Neural cell (in vitro differentiated cells): ENCODE results near the gene SDK1.

ENCODE experiments used
- EP300 ChIP-seq: fragments of 450-650 bp; conservative IDR thresholded peaks from 2 replicates; pipeline ENCODE4 v1.6.1; 2014; ENCODE audit warnings: antibody characterized with exemption, mild to moderate bottlenecking, moderate library complexity; ENCODE audit not compliant: poor library complexity, severe bottlenecking
- EZH2 ChIP-seq: fragments of 200-600, 300-800 bp; shearing (Covaris generic), sonication (generic); IDR thresholded peaks from 2 replicates; pipeline ENCODE4 v1.6.1; 2014; ENCODE audit warnings: antibody characterized with exemption, low read length, borderline replicate concordance, mild to moderate bottlenecking; ENCODE audit not compliant: insufficient read depth, poor library complexity, severe bottlenecking
- POLR2AphosphoS5 ChIP-seq: IDR thresholded peaks from 2 replicates; pipeline ENCODE4 v1.6.1; 2012
- RAD21 ChIP-seq: fragments of 450-650 bp; conservative IDR thresholded peaks from 2 replicates; pipeline ENCODE4 v1.6.1; 2014; ENCODE audit warnings: antibody characterized with exemption, mild to moderate bottlenecking, moderate library complexity
- SMC3 ChIP-seq: fragments of 450-650 bp; conservative IDR thresholded peaks from 2 replicates; pipeline ENCODE4 v1.6.1; 2014; ENCODE audit warnings: antibody characterized with exemption, mild to moderate bottlenecking, moderate library complexity; ENCODE audit not compliant: poor library complexity
- TF ChIP-seq, protein P1 (sequence below): fragments of 450-650 bp; IDR thresholded peaks from 2 replicates; pipeline ENCODE4 v1.5.1; 2014; ENCODE audit warnings: antibody characterized with exemption, mild to moderate bottlenecking, moderate library complexity; ENCODE audit not compliant: poor library complexity, severe bottlenecking
- TF ChIP-seq, protein P2 (sequence below): IDR thresholded peaks from 2 replicates; pipeline ENCODE4 v1.6.1; 2012; ENCODE audit warnings: borderline replicate concordance

DNA sequence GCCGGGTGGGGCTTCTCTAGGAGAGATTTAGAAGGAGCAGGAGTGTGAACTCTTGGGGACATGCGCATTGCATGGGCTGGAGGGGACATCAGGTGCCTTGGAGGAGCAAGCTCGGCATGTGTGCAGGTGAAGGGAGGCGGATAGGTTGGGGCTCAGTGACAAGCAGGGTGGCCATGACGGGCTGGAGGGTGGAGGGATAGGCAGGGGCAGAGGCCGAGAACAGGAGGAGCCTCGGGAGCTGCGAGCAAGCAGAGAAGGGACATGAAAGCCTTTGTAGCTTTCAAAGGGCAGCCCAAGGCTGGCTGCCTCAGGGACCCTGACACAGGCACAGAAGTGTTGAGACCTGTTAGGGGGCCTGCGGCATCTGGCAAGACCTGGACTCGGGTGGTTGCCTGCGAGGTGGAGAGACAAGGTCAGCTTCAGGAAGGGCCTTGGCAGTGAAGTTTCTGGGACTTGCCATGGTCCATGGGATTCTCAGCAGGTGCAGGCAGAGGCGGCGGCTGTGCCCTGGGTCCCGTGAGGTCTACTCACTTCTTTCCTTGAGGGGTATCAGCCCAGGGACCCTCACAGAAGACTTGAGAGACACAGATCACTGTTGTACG lies 664.8 kb downstream of the SDK1 start:
- TF ChIP-seq, protein P1, sequence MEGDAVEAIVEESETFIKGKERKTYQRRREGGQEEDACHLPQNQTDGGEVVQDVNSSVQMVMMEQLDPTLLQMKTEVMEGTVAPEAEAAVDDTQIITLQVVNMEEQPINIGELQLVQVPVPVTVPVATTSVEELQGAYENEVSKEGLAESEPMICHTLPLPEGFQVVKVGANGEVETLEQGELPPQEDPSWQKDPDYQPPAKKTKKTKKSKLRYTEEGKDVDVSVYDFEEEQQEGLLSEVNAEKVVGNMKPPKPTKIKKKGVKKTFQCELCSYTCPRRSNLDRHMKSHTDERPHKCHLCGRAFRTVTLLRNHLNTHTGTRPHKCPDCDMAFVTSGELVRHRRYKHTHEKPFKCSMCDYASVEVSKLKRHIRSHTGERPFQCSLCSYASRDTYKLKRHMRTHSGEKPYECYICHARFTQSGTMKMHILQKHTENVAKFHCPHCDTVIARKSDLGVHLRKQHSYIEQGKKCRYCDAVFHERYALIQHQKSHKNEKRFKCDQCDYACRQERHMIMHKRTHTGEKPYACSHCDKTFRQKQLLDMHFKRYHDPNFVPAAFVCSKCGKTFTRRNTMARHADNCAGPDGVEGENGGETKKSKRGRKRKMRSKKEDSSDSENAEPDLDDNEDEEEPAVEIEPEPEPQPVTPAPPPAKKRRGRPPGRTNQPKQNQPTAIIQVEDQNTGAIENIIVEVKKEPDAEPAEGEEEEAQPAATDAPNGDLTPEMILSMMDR, result no peak
- TF ChIP-seq RAD21 (no peak), POLR2AphosphoS5 (no peak), EP300 (no peak), EZH2 (no peak), SMC3 (no peak)
- TF ChIP-seq, protein P2, sequence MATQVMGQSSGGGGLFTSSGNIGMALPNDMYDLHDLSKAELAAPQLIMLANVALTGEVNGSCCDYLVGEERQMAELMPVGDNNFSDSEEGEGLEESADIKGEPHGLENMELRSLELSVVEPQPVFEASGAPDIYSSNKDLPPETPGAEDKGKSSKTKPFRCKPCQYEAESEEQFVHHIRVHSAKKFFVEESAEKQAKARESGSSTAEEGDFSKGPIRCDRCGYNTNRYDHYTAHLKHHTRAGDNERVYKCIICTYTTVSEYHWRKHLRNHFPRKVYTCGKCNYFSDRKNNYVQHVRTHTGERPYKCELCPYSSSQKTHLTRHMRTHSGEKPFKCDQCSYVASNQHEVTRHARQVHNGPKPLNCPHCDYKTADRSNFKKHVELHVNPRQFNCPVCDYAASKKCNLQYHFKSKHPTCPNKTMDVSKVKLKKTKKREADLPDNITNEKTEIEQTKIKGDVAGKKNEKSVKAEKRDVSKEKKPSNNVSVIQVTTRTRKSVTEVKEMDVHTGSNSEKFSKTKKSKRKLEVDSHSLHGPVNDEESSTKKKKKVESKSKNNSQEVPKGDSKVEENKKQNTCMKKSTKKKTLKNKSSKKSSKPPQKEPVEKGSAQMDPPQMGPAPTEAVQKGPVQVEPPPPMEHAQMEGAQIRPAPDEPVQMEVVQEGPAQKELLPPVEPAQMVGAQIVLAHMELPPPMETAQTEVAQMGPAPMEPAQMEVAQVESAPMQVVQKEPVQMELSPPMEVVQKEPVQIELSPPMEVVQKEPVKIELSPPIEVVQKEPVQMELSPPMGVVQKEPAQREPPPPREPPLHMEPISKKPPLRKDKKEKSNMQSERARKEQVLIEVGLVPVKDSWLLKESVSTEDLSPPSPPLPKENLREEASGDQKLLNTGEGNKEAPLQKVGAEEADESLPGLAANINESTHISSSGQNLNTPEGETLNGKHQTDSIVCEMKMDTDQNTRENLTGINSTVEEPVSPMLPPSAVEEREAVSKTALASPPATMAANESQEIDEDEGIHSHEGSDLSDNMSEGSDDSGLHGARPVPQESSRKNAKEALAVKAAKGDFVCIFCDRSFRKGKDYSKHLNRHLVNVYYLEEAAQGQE, result no peak
